GM23338 (cell line): Measurements from ENCODE around the gene MLX. TPM values are rescaled to one million over a fixed set of nuclear protein-coding genes. Genes with fewer than 3 reads are reported as not detected.
A peak's percentile ranks its signal among the peaks of the same experiment; 100 is the strongest.

Experiments
- ATAC-seq: fragments of 200-7000 bp; cut with Tn5 transposase; 3 replicates; pipeline ENCODE4 v1.9.1; 2020
- DNase-seq: peaks from one replicate; pipeline ENCODE4 v3.0.0-alpha.2; 2015; ENCODE audit warnings: low spot score
- H2AFZ ChIP-seq: fragments of 200-600 bp; sonication (generic); 2 replicates; pipeline ENCODE4 v1.8.0; 2016; ENCODE audit warnings: antibody characterized with exemption, mild to moderate bottlenecking, moderate library complexity
- H3F3A ChIP-seq: fragments of 200-600 bp; sonication (generic); replicated peaks from 2 replicates; pipeline ENCODE4 v1.8.0; 2017; ENCODE audit warnings: antibody characterized with exemption, mixed run types, low read depth
- H3K27ac ChIP-seq: fragments of 200-600 bp; sonication (generic); 2 replicates; pipeline ENCODE4 v1.6.1; 2016; ENCODE audit warnings: low read depth
- H3K27me3 ChIP-seq: fragments of 200-600 bp; sonication (generic); 2 replicates; pipeline ENCODE4 v1.8.0; 2016; ENCODE audit warnings: mild to moderate bottlenecking, mixed run types, moderate library complexity; ENCODE audit not compliant: insufficient read depth
- H3K36me3 ChIP-seq: fragments of 200-600 bp; sonication (generic); 2 replicates; pipeline ENCODE4 v1.8.0; 2016; ENCODE audit warnings: mild to moderate bottlenecking; ENCODE audit not compliant: insufficient read depth
- H3K4me1 ChIP-seq: fragments of 200-600 bp; sonication (generic); 2 replicates; pipeline ENCODE4 v1.8.0; 2016; ENCODE audit warnings: mild to moderate bottlenecking, moderate library complexity; ENCODE audit not compliant: insufficient read depth
- H3K4me2 ChIP-seq: fragments of 200-600 bp; sonication (generic); 2 replicates; pipeline ENCODE4 v1.7.1; 2017; ENCODE audit warnings: mixed run types
- H3K4me3 ChIP-seq: fragments of 200-600 bp; sonication (generic); 2 replicates; pipeline ENCODE4 v1.6.1; 2016; ENCODE audit warnings: mixed run types
- H3K79me2 ChIP-seq: fragments of 200-600 bp; sonication (generic); replicated peaks from 2 replicates; pipeline ENCODE4 v1.8.0; 2017; ENCODE audit warnings: mild to moderate bottlenecking; ENCODE audit not compliant: insufficient read depth
- H3K9me2 ChIP-seq: fragments of 200-600 bp; sonication (generic); 2 replicates; pipeline ENCODE4 v1.8.0; 2017; ENCODE audit not compliant: insufficient read depth
- H4K20me1 ChIP-seq: fragments of 200-600 bp; sonication (generic); replicated peaks from 2 replicates; pipeline ENCODE4 v1.8.0; 2017; ENCODE audit warnings: mild to moderate bottlenecking; ENCODE audit not compliant: insufficient read depth
- H3K27ac Mint-ChIP-seq: 2 replicates; pipeline ENCODE4 v1.8.0; 2020; ENCODE audit warnings: inconsistent platforms, mild to moderate bottlenecking, moderate library complexity, mixed read lengths
- H3K27me3 Mint-ChIP-seq: 3 replicates; pipeline ENCODE4 v1.8.0; 2022; ENCODE audit warnings: low read depth, mild to moderate bottlenecking, moderate library complexity, mixed read lengths, inconsistent platforms; ENCODE audit not compliant: insufficient read depth, poor library complexity
- H3K36me3 Mint-ChIP-seq: 3 replicates; pipeline ENCODE4 v1.8.0; 2021; ENCODE audit warnings: low read depth, mild to moderate bottlenecking, inconsistent platforms, moderate library complexity, mixed read lengths
- H3K4me1 Mint-ChIP-seq: 3 replicates; pipeline ENCODE4 v1.8.0; 2020; ENCODE audit warnings: mild to moderate bottlenecking, inconsistent platforms, mixed read lengths
- H3K4me3 Mint-ChIP-seq: 3 replicates; pipeline ENCODE4 v1.8.0; 2021; ENCODE audit warnings: moderate library complexity, mild to moderate bottlenecking, inconsistent platforms, mixed read lengths
- H3K9me3 Mint-ChIP-seq: 3 replicates; pipeline ENCODE4 v1.8.0; 2020; ENCODE audit warnings: moderate library complexity, mild to moderate bottlenecking, inconsistent platforms, mixed read lengths
- CREB1 ChIP-seq: fragments of 250-450 bp; sonication (Bioruptor Pico); IDR thresholded peaks from 2 replicates; pipeline ENCODE4 v1.5.0; 2020; ENCODE audit warnings: low read depth, mild to moderate bottlenecking, moderate library complexity
- CTCF ChIP-seq, 2 experiments: fragments of 200-600 bp in 1 of 2; sonication (generic) in 1 of 2; conservative IDR thresholded peaks; 2 replicates each; pipeline versions ENCODE4 v1.5.1 to v1.6.1; 2016 to 2017; ENCODE audit warnings: antibody characterized with exemption in 2 of 2, low read depth in 2 of 2, mild to moderate bottlenecking in 2 of 2, moderate library complexity in 1 of 2
- ETS1 ChIP-seq: IDR thresholded peaks from 2 replicates; pipeline ENCODE4 v1.6.1; 2016; ENCODE audit warnings: antibody characterized with exemption
- EZH2 ChIP-seq: fragments of 200-600 bp; sonication (generic); IDR thresholded peaks from one replicate; pipeline ENCODE4 v1.8.0; 2017; ENCODE audit warnings: antibody characterized with exemption, mild to moderate bottlenecking, low read depth; ENCODE audit not compliant: unreplicated experiment
- EZH2phosphoT487 ChIP-seq: fragments of 200-600 bp; sonication (generic); IDR thresholded peaks from one replicate; pipeline ENCODE4 v1.8.1; 2018; ENCODE audit warnings: antibody characterized with exemption; ENCODE audit not compliant: unreplicated experiment
- JUNB ChIP-seq: IDR thresholded peaks from one replicate; pipeline ENCODE4 v1.6.1; 2016; ENCODE audit warnings: antibody characterized with exemption; ENCODE audit not compliant: unreplicated experiment
- NANOG ChIP-seq: IDR thresholded peaks from 2 replicates; pipeline ENCODE4 v1.6.1; 2016; ENCODE audit warnings: antibody characterized with exemption, borderline replicate concordance
- POLR2AphosphoS5 ChIP-seq: IDR thresholded peaks from 2 replicates; pipeline ENCODE4 v1.6.1; 2016; ENCODE audit warnings: antibody characterized with exemption, low read depth
- REST ChIP-seq: IDR thresholded peaks from one replicate; pipeline ENCODE4 v1.6.1; 2018; ENCODE audit warnings: antibody characterized with exemption; ENCODE audit not compliant: unreplicated experiment
- STAT1 ChIP-seq: IDR thresholded peaks from one replicate; pipeline ENCODE4 v1.6.1; 2016; ENCODE audit warnings: antibody characterized with exemption; ENCODE audit not compliant: unreplicated experiment
- ZNF114 ChIP-seq: fragments of 250-450 bp; sonication (Bioruptor Pico); IDR thresholded peaks from 2 replicates; pipeline ENCODE4 v1.5.0; 2020; ENCODE audit warnings: mild to moderate bottlenecking, moderate library complexity
- ZNF331 ChIP-seq: fragments of 250-450 bp; sonication (Bioruptor Pico); IDR thresholded peaks from 2 replicates; pipeline ENCODE4 v1.5.0; 2020; ENCODE audit warnings: low read depth, mild to moderate bottlenecking, moderate library complexity
- ZNF462 ChIP-seq: fragments of 250-450 bp; sonication (Bioruptor Pico); IDR thresholded peaks from 2 replicates; pipeline ENCODE4 v1.5.0; 2020; ENCODE audit warnings: mild to moderate bottlenecking, moderate library complexity
- polyA plus RNA-seq: library from polyadenylated mRNA; unstranded; fragments of >200 nt; fragmentation: Nextera tagmentation; extraction: Ambion mirVana; gene quantifications from 2 replicates; pipeline ENCODE4 v1.2.1, GENCODE V29; 2016
- total RNA-seq: library from RNA; depleted of rRNA; stranded (reverse); fragments of >200 nt; shearing (Covaris generic); gene quantifications from 2 replicates; pipeline ENCODE4 v1.2.3, GENCODE V29; 2014

MLX gene
- total and polyA plus RNA-seq, 2 experiments from 2014 or later: 33.2 to 34.1 TPM

GRCh38 chr17:42563543-42563942, 3.4 kb upstream of the MLX start:
- no peaks in the 10 kb centered on the region for H3K27me3 ChIP-seq
- H3K36me3 ChIP-seq: peaks cover 2% of the 10 kb centered on the region; the same call in 1 of the 2 replicates
- H3F3A ChIP-seq: peaks cover 27% of the 10 kb centered on the region
- H3K79me2 ChIP-seq: peaks cover 27% of the 10 kb centered on the region
- Mint-ChIP-seq H3K4me3 (peak overlapping the region; percentile 96), H3K27ac (no peak overlapping the region), H3K9me3 (no peaks in the 10 kb centered on the region), H3K27me3 (peaks cover 15% of the 10 kb centered on the region), H3K36me3 (peaks cover 34% of the 10 kb centered on the region), H3K4me1 (peaks cover 24% of the 10 kb centered on the region)
- peak overlapping the region; percentile 81 for H3K4me2 ChIP-seq
- ATAC-seq (no peak), DNase-seq (no peak)
- no peak overlapping the region for H3K27ac ChIP-seq
- H3K4me1 ChIP-seq: peaks cover 19% of the 10 kb centered on the region
- TF ChIP-seq ZNF331 (CRISPR knock-in tag) (no peak), CTCF (conservative IDR thresholded peaks at IDR 0.05; ENCODE audit: low read depth in 2 of 2) (no peak), CREB1 (CRISPR knock-in tag) (no peak), ZNF462 (CRISPR knock-in tag) (no peak), JUNB (no peak), NANOG (no peak), STAT1 (no peak), REST (no peak), EZH2 (no peak), EZH2phosphoT487 (no peak), ZNF114 (CRISPR knock-in tag) (no peak), POLR2AphosphoS5 (no peak), ETS1 (no peak)
- no peak overlapping the region for H2AFZ ChIP-seq
- H4K20me1 ChIP-seq: no peaks in the 10 kb centered on the region
- H3K4me3 ChIP-seq: no peak overlapping the region; the same call in 1 of the 2 replicates
- no peaks in the 10 kb centered on the region for H3K9me2 ChIP-seq
